Vagina (tissue), 2 donors: ENCODE results near the gene APOOL. TPM values are rescaled to one million over a fixed set of nuclear protein-coding genes. Genes with fewer than 3 reads are reported as not detected.
"Not testable (repeated sequence)": the region's sequence is repeated elsewhere in the genome, so short reads cannot be mapped to it uniquely, and the experiment has no call there.

Source experiments
- DNase-seq, 2 donors: peaks; one replicate each; pipeline ENCODE4 v3.0.0-alpha.2; 2017; ENCODE audit errors: extremely low spot score in 2 of 2
- H3K27ac ChIP-seq: fragments of 200-600 bp; sonication (generic); one replicate; pipeline ENCODE4 v1.5.1; 2019
- H3K27me3 ChIP-seq: fragments of 200-600 bp; sonication (generic); one replicate; pipeline ENCODE4 v1.5.1; 2019
- H3K36me3 ChIP-seq, 2 donors: fragments of 200-600 bp; sonication (generic); one replicate each; pipeline ENCODE4 v1.5.1; 2017 to 2019
- H3K4me1 ChIP-seq: fragments of 200-600 bp; sonication (generic); one replicate; pipeline ENCODE4 v1.5.1; 2019
- H3K4me3 ChIP-seq, 2 donors: fragments of 200-600 bp; sonication (generic); 1 replicate in 1 of 2; 2 replicates in 1 of 2; pipeline ENCODE4 v1.5.1; 2016 to 2019
- H3K9me3 ChIP-seq: fragments of 200-600 bp; sonication (generic); one replicate; pipeline ENCODE4 v1.5.1; 2019
- POLR2A ChIP-seq, 2 donors: fragments of 450-650 bp; IDR thresholded peaks; one replicate each; pipeline ENCODE4 v1.6.1; 2017; ENCODE audit warnings: antibody characterized with exemption in 2 of 2, mild to moderate bottlenecking in 2 of 2, moderate library complexity in 2 of 2
- POLR2AphosphoS5 ChIP-seq, 2 donors: sonication (generic); formaldehyde crosslinking; IDR thresholded peaks; one replicate each; pipeline ENCODE4 v1.9.0; 2017; ENCODE audit warnings: antibody characterized with exemption in 2 of 2, mild to moderate bottlenecking in 2 of 2, low read depth in 1 of 2; ENCODE audit not compliant: insufficient read depth in 1 of 2
- intact Hi-C: fragments of 100-400 bp; cut with DNase I; formaldehyde crosslinking; loops from one replicate; pipeline ENCODE4 v1.15.1; 2023
- total RNA-seq: library from RNA; depleted of rRNA; stranded (reverse); fragments of >200 nt; gene quantifications from one replicate; pipeline ENCODE4 v1.2.3, GENCODE V29; 2016
- TF ChIP-seq, protein P1 (sequence below), 3 experiments: fragments of 450-650 bp in 2 of 3; fragments of 200-600 bp in 1 of 3; sonication (generic) in 1 of 3; IDR thresholded peaks; one replicate each; pipeline ENCODE4 v1.5.1; 2017 to 2019; ENCODE audit warnings: antibody characterized with exemption in 3 of 3, mild to moderate bottlenecking in 2 of 3, moderate library complexity in 2 of 3

The APOOL gene
- total RNA-seq, 1 donor from 2014 or later: 9.3 TPM

DNA sequence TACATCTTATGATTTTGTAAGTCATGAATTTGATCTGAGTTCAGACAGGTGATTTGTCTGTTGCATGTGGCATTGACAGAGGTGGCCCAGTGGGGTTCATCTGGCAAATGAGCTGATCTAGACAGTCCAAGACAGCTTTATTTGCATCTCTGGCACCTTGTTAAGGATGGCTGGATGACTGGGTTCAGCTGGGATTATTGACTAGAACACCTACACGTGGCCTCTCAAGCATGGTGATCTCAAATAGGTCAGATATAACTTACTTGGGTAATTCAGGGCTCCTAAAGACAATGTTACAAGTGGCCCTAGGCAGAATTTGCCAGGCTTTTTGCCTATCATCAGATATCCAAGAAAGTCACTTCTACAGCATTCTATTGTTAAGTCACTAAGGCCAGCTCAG is 48.0 kb downstream of the APOOL start:
- no peak for DNase-seq
- Histone ChIP-seq H3K27ac (no peak overlapping the region), H3K4me1 (no peaks in the 10 kb centered on the region), H3K9me3 (no peaks in the 10 kb centered on the region), H3K36me3 (no peaks in the 10 kb centered on the region), H3K4me3 (no peak overlapping the region), H3K27me3 (no peaks in the 10 kb centered on the region)
- intact Hi-C loops: no loop called here
- TF ChIP-seq POLR2AphosphoS5 (IDR thresholded peaks at IDR 0.05; ENCODE audit: insufficient read depth in 1 of 2, low read depth in 1 of 2) (no peak), POLR2A (IDR thresholded peaks at IDR 0.05) (no peak)
- TF ChIP-seq, protein P1, sequence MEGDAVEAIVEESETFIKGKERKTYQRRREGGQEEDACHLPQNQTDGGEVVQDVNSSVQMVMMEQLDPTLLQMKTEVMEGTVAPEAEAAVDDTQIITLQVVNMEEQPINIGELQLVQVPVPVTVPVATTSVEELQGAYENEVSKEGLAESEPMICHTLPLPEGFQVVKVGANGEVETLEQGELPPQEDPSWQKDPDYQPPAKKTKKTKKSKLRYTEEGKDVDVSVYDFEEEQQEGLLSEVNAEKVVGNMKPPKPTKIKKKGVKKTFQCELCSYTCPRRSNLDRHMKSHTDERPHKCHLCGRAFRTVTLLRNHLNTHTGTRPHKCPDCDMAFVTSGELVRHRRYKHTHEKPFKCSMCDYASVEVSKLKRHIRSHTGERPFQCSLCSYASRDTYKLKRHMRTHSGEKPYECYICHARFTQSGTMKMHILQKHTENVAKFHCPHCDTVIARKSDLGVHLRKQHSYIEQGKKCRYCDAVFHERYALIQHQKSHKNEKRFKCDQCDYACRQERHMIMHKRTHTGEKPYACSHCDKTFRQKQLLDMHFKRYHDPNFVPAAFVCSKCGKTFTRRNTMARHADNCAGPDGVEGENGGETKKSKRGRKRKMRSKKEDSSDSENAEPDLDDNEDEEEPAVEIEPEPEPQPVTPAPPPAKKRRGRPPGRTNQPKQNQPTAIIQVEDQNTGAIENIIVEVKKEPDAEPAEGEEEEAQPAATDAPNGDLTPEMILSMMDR (IDR thresholded peaks at IDR 0.05): no peak

DNA sequence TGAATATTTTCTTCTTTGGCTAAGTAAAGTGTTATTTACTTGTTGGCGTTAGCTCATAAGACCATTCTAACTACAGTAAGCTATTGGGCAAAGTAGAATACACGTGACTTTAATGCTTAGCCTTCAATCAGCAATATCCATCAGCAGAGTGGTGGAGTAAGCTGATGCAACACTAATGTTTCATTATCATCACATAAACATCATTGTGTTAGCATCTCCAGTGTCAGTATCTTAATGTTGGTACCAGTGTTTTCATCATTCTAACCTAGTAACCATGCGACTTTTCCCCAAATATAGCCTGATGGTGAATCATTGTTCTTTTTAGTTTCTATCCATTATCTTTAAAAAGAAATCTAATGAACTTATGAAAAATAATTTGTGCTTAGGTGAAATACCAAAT is 48.5 kb downstream of the APOOL start:
- Histone ChIP-seq H3K27ac (no peak overlapping the region), H3K4me3 (no peak overlapping the region), H3K27me3 (no peaks in the 10 kb centered on the region), H3K9me3 (no peaks in the 10 kb centered on the region), H3K4me1 (no peaks in the 10 kb centered on the region), H3K36me3 (no peaks in the 10 kb centered on the region)
- no peak for DNase-seq
- intact Hi-C loops: no loop called here
- no peak for TF ChIP-seq POLR2AphosphoS5 (IDR thresholded peaks at IDR 0.05; ENCODE audit: insufficient read depth in 1 of 2, low read depth in 1 of 2)
- TF ChIP-seq, protein P1 (IDR thresholded peaks at IDR 0.05): no peak
- TF ChIP-seq POLR2A (IDR thresholded peaks at IDR 0.05): no peak

DNA sequence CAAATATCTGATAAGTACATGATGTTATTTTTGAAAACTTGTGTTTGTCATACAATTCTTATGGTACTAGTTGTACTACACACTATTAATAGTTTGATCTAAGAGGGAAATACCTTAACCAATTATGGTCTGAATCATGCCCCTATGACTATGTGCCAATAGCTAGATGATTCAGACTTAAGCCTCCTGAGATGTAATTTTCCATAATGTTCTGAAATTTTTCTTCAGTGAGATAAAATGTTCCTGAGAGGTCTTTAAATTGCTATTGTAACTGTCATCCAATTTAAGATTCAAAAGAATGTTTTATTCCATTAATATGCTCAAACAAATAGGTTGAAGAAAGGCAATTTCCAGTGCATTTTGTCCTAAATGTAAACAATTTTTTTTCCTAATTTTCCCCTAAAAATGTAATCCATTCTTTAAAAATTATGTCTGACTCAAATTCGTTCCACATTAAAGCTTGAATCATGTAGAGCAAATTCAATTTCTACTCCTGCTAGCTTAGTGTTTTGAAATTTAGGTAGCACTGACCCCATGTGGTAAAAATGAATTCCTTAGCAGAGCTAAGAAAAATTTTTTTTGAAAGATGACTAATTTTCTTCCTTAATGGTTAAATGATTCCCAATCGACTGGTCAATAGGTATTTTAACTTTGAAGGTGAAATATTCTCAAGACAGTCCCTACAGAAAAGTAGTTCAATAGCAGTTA is 49.1 kb downstream of the APOOL start:
- intact Hi-C loops: no loop called here

DNA sequence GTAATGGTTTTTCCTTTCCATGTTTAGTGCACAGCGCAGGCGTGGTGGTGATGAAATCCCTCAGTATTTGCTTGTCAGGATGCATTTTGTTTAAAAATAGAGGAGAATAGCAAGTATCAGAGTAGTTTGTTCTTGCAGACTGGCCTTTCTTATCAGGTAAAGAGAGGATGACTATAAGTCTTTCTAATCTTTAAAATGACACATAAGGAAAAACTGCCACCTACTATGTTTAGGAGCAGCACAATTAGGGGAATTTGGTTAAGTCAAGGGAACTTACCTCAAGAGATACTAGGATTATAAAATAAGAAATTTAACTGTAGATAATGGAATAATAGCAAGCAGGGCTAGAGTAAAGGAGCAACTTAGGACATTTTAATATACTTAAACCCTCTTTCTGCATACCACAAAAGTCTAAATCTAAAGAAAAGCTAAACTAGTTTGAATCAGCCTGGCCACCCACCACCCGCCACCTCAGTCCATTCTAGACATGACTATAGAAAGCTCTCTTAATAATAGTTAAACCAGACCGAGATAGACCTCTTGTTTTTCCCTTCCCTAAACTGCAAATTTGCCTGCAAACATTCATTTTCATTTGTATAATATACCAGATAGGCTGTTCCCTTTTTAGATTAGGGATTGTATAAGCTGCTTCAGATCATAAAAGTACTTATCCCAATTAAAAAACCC is 62.0 kb downstream of the APOOL start:
- H3K4me3 ChIP-seq: no peak overlapping the region
- TF ChIP-seq POLR2AphosphoS5 (IDR thresholded peaks at IDR 0.05; ENCODE audit: insufficient read depth in 1 of 2, low read depth in 1 of 2) (no peak), POLR2A (IDR thresholded peaks at IDR 0.05) (no peak)
- TF ChIP-seq, protein P1 (IDR thresholded peaks at IDR 0.05): no peak
- intact Hi-C loops: no loop called here
- H3K9me3 ChIP-seq: no peaks in the 10 kb centered on the region
- no peaks in the 10 kb centered on the region for H3K36me3 ChIP-seq
- H3K27me3 ChIP-seq: no peaks in the 10 kb centered on the region
- DNase-seq: no peak
- no peaks in the 10 kb centered on the region for H3K4me1 ChIP-seq
- H3K27ac ChIP-seq: no peak overlapping the region

More for the DNA sequence above, 49.1 kb downstream of the APOOL start:
- Histone ChIP-seq H3K36me3 (no peaks in the 10 kb centered on the region), H3K4me1 (no peaks in the 10 kb centered on the region), H3K27me3 (no peaks in the 10 kb centered on the region), H3K9me3 (no peaks in the 10 kb centered on the region), H3K27ac (no peak overlapping the region), H3K4me3 (no peak overlapping the region)
- DNase-seq: no peak
- TF ChIP-seq, protein P1 (IDR thresholded peaks at IDR 0.05): no peak
- TF ChIP-seq POLR2AphosphoS5 (IDR thresholded peaks at IDR 0.05; ENCODE audit: insufficient read depth in 1 of 2, low read depth in 1 of 2): no peak
- TF ChIP-seq POLR2A (IDR thresholded peaks at IDR 0.05): no peak

DNA sequence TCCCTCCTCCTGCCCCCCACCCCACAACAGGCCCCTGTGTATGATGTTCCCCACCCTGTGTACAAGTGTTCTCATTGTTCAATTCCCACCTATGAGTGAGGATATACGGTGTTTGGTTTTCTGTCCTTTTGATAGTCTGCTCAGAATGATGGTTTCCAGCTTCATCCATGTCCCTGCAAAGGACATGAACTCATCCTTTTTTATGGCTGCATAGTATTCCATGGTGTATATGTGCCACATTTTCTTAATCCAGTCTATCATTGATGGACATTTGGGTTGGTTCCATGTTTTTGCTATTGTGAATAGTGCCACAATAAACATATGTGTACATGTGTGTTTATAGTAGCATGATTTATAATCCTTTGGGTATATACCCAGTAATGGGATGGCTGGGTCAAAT is 73.6 kb downstream of the APOOL start:
- DNase-seq, H3K27ac ChIP-seq, H3K4me3 ChIP-seq, intact Hi-C loops, H3K9me3 ChIP-seq, H3K4me1 ChIP-seq, H3K36me3 ChIP-seq, H3K27me3 ChIP-seq: not testable (repeated sequence)
